Endothelial cell of umbilical vein (primary cell): Measurements from ENCODE around the gene SP3. TPM values are rescaled to one million over a fixed set of nuclear protein-coding genes. Genes with fewer than 3 reads are reported as not detected.

Experiments
- BruUV-seq: library from RNA; stranded (reverse); fragments of 400-500 nt; replicated peaks from 2 replicates; lab custom pipeline; 2021; lab: Mats Ljungman, UMichigan
- CTCF ChIA-PET: fragments of 300-600, 350-600 bp; sonication (Branson Sonifier 250); formaldehyde crosslinking; loops from one replicate; lab custom pipeline; 2021; ENCODE audit warnings: antibody characterized with exemption, inconsistent platforms; lab: Charles Lee
- POLR2A ChIA-PET: fragments of 300-600, 350-600 bp; sonication (Branson Sonifier 250); formaldehyde crosslinking; loops from one replicate; lab custom pipeline; 2021; ENCODE audit warnings: antibody characterized with exemption, inconsistent platforms; lab: Charles Lee
- DNase-seq: peaks from one replicate; pipeline ENCODE4 v3.0.0-alpha.2; 2011; ENCODE audit warnings: low read depth, low spot score
- FAIRE-seq: peaks from 2 replicates; lab custom pipeline; 2011; peaks lifted over from hg19 to GRCh38; lab: Jason Lieb, UNC
- H2AFZ ChIP-seq: 2 replicates; pipeline ENCODE4 v1.6.0; 2012; ENCODE audit warnings: low read depth, low read length, control low read depth, inconsistent platforms
- H3K27ac ChIP-seq: 2 replicates; pipeline ENCODE4 v1.5.1; 2011; ENCODE audit warnings: low read depth, mild to moderate bottlenecking, control low read depth, low read length, moderate library complexity; ENCODE audit not compliant: insufficient read depth
- H3K27me3 ChIP-seq, 2 experiments: 2 replicates each; pipeline versions ENCODE4 v1.6.0 to v1.6.1; 2011; ENCODE audit warnings: low read length in 2 of 2, mixed read lengths in 1 of 2; ENCODE audit not compliant: control insufficient read depth in 2 of 2, insufficient read depth in 2 of 2
- H3K36me3 ChIP-seq, 2 experiments: 2 replicates in 1 of 2; 3 replicates in 1 of 2; pipeline ENCODE4 v1.5.1; 2011; ENCODE audit warnings: low read length in 2 of 2, mild to moderate bottlenecking in 1 of 2, moderate library complexity in 1 of 2; ENCODE audit not compliant: control insufficient read depth in 2 of 2, insufficient read depth in 2 of 2; ENCODE audit errors: extremely low read depth in 1 of 2
- H3K4me1 ChIP-seq: 3 replicates; pipeline ENCODE4 v1.5.1; 2011; ENCODE audit warnings: mild to moderate bottlenecking, low read length; ENCODE audit not compliant: control insufficient read depth, insufficient read depth; ENCODE audit errors: extremely low read depth
- H3K4me2 ChIP-seq: 2 replicates; pipeline ENCODE4 v1.6.1; 2011; ENCODE audit warnings: low read length, control low read depth, mixed read lengths; ENCODE audit not compliant: insufficient read depth
- H3K4me3 ChIP-seq, 3 experiments: fragments of 200-600 bp in 1 of 3; sonication (generic), shearing (Covaris generic) in 1 of 3; replicated peaks in 1 of 3; 2 replicates each; pipeline ENCODE4 v1.5.1; 2011 to 2016; ENCODE audit warnings: control low read depth in 3 of 3, low read length in 3 of 3, mild to moderate bottlenecking in 2 of 3, inconsistent platforms in 1 of 3, low read depth in 1 of 3, moderate library complexity in 1 of 3; ENCODE audit not compliant: insufficient read depth in 1 of 3
- H3K79me2 ChIP-seq: 2 replicates; pipeline ENCODE4 v1.6.0; 2012; ENCODE audit warnings: low read length, inconsistent platforms; ENCODE audit not compliant: control insufficient read depth, insufficient read depth
- H3K9ac ChIP-seq: replicated peaks from 2 replicates; pipeline ENCODE3; 2011; ENCODE audit warnings: low read length, control low read depth; ENCODE audit not compliant: insufficient read depth; ENCODE audit errors: extremely low read depth
- H3K9me1 ChIP-seq: replicated peaks from 3 replicates; pipeline ENCODE4 v1.6.0; 2011; ENCODE audit warnings: mild to moderate bottlenecking, low read length; ENCODE audit not compliant: control insufficient read depth, insufficient read depth; ENCODE audit errors: extremely low read depth
- H3K9me3 ChIP-seq: replicated peaks from 2 replicates; pipeline ENCODE4 v1.5.1; 2012; ENCODE audit warnings: low read length, inconsistent platforms; ENCODE audit not compliant: control insufficient read depth, insufficient read depth
- H4K20me1 ChIP-seq: replicated peaks from 2 replicates; pipeline ENCODE3; 2011; ENCODE audit warnings: mild to moderate bottlenecking, low read length; ENCODE audit not compliant: control insufficient read depth, insufficient read depth; ENCODE audit errors: extremely low read depth
- EZH2 ChIP-seq: IDR thresholded peaks from 2 replicates; pipeline ENCODE4 v1.6.1; 2012; ENCODE audit warnings: borderline replicate concordance, low read depth, mild to moderate bottlenecking, moderate library complexity, low read length, inconsistent platforms; ENCODE audit not compliant: severe bottlenecking
- FOS ChIP-seq: IDR thresholded peaks from 2 replicates; pipeline ENCODE4 v1.6.1; 2011; ENCODE audit warnings: mild to moderate bottlenecking, low read length, moderate library complexity, borderline replicate concordance; ENCODE audit not compliant: insufficient read depth
- GATA2 ChIP-seq: IDR thresholded peaks from 2 replicates; pipeline ENCODE4 v1.7.0; 2011; ENCODE audit warnings: low read depth, mild to moderate bottlenecking, moderate library complexity, mixed read lengths, low read length; ENCODE audit not compliant: insufficient read length, insufficient read depth
- JUN ChIP-seq: IDR thresholded peaks from 2 replicates; pipeline ENCODE4 v1.6.1; 2011; ENCODE audit warnings: borderline replicate concordance, low read depth; ENCODE audit not compliant: insufficient read length, insufficient read depth
- MYC ChIP-seq: IDR thresholded peaks from one replicate; pipeline ENCODE4 v1.6.1; 2011; ENCODE audit warnings: mild to moderate bottlenecking, low read depth, low read length
- POLR2A ChIP-seq: IDR thresholded peaks from 2 replicates; pipeline ENCODE4 v1.6.1; 2012; ENCODE audit warnings: low read depth, mild to moderate bottlenecking, control low read depth, low read length
- POLR2AphosphoS5 ChIP-seq: IDR thresholded peaks from 2 replicates; pipeline ENCODE4 v1.6.1; 2012; ENCODE audit warnings: low read depth, mild to moderate bottlenecking, control low read depth, low read length, moderate library complexity; ENCODE audit not compliant: insufficient read depth
- dilution Hi-C: fragments of 300-500 bp; cut with MboI; formaldehyde crosslinking; loops from one replicate; pipeline ENCODE4 v1.15.0; 2019; ENCODE audit warnings: low sequenced_read_pairs; ENCODE audit not compliant: extremely low pct_ligation_motif_present
- intact Hi-C: fragments of 100-400 bp; cut with micrococcal nuclease; formaldehyde crosslinking; loops from one replicate; pipeline ENCODE4 v1.10.0; 2022
- polyA plus RNA-seq, 4 experiments: library from polyadenylated mRNA; depleted of rRNA in 3 of 4; stranded (reverse) in 3 of 4; unstranded in 1 of 4; fragments of >200 nt; gene quantifications; 2 replicates each; pipeline versions ENCODE4 v1.2.1 to v1.2.3, GENCODE V29; 2011 to 2012; ENCODE audit warnings: missing spikeins in 1 of 4
- total RNA-seq: library from RNA; stranded (reverse); gene quantifications from 2 replicates; pipeline ENCODE4 v1.2.3, GENCODE V29; 2021
- TF ChIP-seq, protein P1 (sequence below): IDR thresholded peaks from 2 replicates; pipeline ENCODE4 v1.6.1; 2011; ENCODE audit not compliant: insufficient read depth, insufficient read length
- TF ChIP-seq, protein P2 (sequence below), 2 donors: IDR thresholded peaks; 1 replicate in 1 of 2; 2 replicates in 1 of 2; pipeline ENCODE4 v1.5.1; 2011; ENCODE audit warnings: low read length in 2 of 2, mild to moderate bottlenecking in 2 of 2, moderate library complexity in 2 of 2, control low read depth in 1 of 2, inconsistent platforms in 1 of 2, low read depth in 1 of 2; ENCODE audit not compliant: insufficient read depth in 1 of 2; ENCODE audit errors: extremely low read depth in 1 of 2

The SP3 gene
- total and polyA plus RNA-seq, 2 donors (not counting 3 experiments of a cell fraction or from before 2014, with no cell fraction given) = 23.9 to 59.0 TPM

DNA sequence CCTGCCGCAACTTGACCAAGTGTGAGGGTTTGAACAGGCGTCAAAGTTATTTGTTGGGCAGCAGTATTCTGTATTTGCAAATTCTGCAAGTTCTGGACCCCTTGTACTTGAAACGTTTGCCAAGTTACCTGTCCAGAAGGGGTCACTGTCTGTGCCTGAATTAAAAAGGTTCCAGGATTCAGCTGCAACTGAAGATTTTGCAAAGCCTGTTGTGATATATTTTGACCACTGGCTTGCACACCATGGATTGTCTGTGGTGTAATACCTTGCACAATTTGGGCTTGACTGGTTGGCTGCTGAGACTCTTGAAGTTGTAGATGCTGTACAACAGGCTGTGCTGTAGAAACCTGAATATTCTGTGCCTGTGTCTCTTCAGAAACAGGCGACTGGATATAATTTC, 10.2 kb downstream of the SP3 start:
- POLR2A ChIA-PET = no interaction called here
- no peaks in the 10 kb centered on the region for H3K9me1 ChIP-seq
- no peak overlapping the region for H3K4me2 ChIP-seq
- no peak overlapping the region for H2AFZ ChIP-seq
- FAIRE-seq (no peak), DNase-seq (no peak)
- H3K4me1 ChIP-seq = no peaks in the 10 kb centered on the region
- CTCF ChIA-PET = no interaction called here
- no peaks in the 10 kb centered on the region for H3K9me3 ChIP-seq
- no peaks in the 10 kb centered on the region for H3K27me3 ChIP-seq
- TF ChIP-seq POLR2AphosphoS5 (no peak), JUN (no peak), MYC (no peak), FOS (no peak)
- no peak overlapping the region for H3K4me3 ChIP-seq
- no peak overlapping the region for H3K27ac ChIP-seq
- intact Hi-C loops = no loop called here
- peaks cover 13% of the 10 kb centered on the region for H4K20me1 ChIP-seq
- no peak overlapping the region for H3K9ac ChIP-seq
- dilution Hi-C loops = no loop called here
- H3K79me2 ChIP-seq = peaks cover 100% of the 10 kb centered on the region
- no TSS peak for BruUV-seq
- peaks cover 8 to 14% of the 10 kb centered on the region in 2 experiments for H3K36me3 ChIP-seq

GRCh38 chr2:173953047-173953424, 12.1 kb downstream of the SP3 start:
- Histone ChIP-seq H2AFZ (no peak overlapping the region), H3K27me3 (no peaks in the 10 kb centered on the region), H3K4me1 (no peaks in the 10 kb centered on the region), H3K27ac (no peak overlapping the region), H3K9me1 (no peaks in the 10 kb centered on the region), H3K9me3 (no peaks in the 10 kb centered on the region), H3K9ac (no peak overlapping the region), H3K36me3 (peaks cover 8 to 14% of the 10 kb centered on the region in 2 experiments), H3K4me3 (no peak overlapping the region), H4K20me1 (peaks cover 15% of the 10 kb centered on the region), H3K4me2 (no peak overlapping the region), H3K79me2 (peaks cover 99% of the 10 kb centered on the region)
- no TSS peak for BruUV-seq
- intact Hi-C loops (no loop called here), dilution Hi-C loops (no loop called here)
- FAIRE-seq (no peak), DNase-seq (no peak)
- CTCF ChIA-PET = interaction anchor here (0.6 kb wide), 1 partner anchor 75 kb away, joined by 3 read pairs; no protein-coding TSS in a partner anchor
- POLR2A ChIA-PET = no interaction called here
- TF ChIP-seq JUN (no peak), MYC (no peak), POLR2A (no peak), POLR2AphosphoS5 (no peak), FOS (no peak), EZH2 (no peak), GATA2 (no peak)
- TF ChIP-seq, protein P1, sequence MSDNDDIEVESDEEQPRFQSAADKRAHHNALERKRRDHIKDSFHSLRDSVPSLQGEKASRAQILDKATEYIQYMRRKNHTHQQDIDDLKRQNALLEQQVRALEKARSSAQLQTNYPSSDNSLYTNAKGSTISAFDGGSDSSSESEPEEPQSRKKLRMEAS = no peak
- TF ChIP-seq, protein P2, sequence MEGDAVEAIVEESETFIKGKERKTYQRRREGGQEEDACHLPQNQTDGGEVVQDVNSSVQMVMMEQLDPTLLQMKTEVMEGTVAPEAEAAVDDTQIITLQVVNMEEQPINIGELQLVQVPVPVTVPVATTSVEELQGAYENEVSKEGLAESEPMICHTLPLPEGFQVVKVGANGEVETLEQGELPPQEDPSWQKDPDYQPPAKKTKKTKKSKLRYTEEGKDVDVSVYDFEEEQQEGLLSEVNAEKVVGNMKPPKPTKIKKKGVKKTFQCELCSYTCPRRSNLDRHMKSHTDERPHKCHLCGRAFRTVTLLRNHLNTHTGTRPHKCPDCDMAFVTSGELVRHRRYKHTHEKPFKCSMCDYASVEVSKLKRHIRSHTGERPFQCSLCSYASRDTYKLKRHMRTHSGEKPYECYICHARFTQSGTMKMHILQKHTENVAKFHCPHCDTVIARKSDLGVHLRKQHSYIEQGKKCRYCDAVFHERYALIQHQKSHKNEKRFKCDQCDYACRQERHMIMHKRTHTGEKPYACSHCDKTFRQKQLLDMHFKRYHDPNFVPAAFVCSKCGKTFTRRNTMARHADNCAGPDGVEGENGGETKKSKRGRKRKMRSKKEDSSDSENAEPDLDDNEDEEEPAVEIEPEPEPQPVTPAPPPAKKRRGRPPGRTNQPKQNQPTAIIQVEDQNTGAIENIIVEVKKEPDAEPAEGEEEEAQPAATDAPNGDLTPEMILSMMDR (IDR thresholded peaks at IDR 0.05; ENCODE audit: extremely low read depth in 1 of 2, insufficient read depth in 1 of 2, low read depth in 1 of 2, low read length in 2 of 2) = no peak
